Esophagus muscularis mucosa (tissue), 4 donors: ENCODE results near the gene PDXDC1. TPM values are rescaled to one million over a fixed set of nuclear protein-coding genes. Genes with fewer than 3 reads are reported as not detected.
"Not testable (repeated sequence)": the region's sequence is repeated elsewhere in the genome, so short reads cannot be mapped to it uniquely, and the experiment has no call there.

Experiments
- DNase-seq: peaks from one replicate; pipeline ENCODE4 v3.0.0-alpha.2; 2017; ENCODE audit errors: extremely low spot score
- H3K27ac ChIP-seq, 4 donors: fragments of 200-600 bp; sonication (generic); replicated peaks in 1 of 4; 1 replicate in 3 of 4; 2 replicates in 1 of 4; pipeline ENCODE4 v1.5.1; 2016 to 2019; ENCODE audit warnings: mild to moderate bottlenecking in 1 of 4
- H3K27me3 ChIP-seq, 4 donors: fragments of 200-600 bp; sonication (generic); one replicate each; pipeline versions ENCODE4 v1.5.1 to v1.6.0; 2016 to 2019
- H3K36me3 ChIP-seq, 4 donors: fragments of 200-600 bp; sonication (generic); one replicate each; pipeline ENCODE4 v1.5.1; 2016 to 2019
- H3K4me1 ChIP-seq, 4 donors: fragments of 200-600 bp; sonication (generic); one replicate each; pipeline ENCODE4 v1.5.1; 2016 to 2019
- H3K4me3 ChIP-seq, 4 donors: fragments of 200-600 bp; sonication (generic); 1 replicate in 2 of 4; 2 replicates in 2 of 4; pipeline ENCODE4 v1.5.1; 2016 to 2019; ENCODE audit warnings: mild to moderate bottlenecking in 4 of 4, moderate library complexity in 1 of 4
- H3K9me3 ChIP-seq, 4 donors: fragments of 200-600 bp; sonication (generic); 1 replicate in 3 of 4; 2 replicates in 1 of 4; pipeline ENCODE4 v1.5.1; 2016 to 2019
- WGBS: methylation state at CpG from one replicate; pipeline ENCODE4 v1.1.5; 2018; 5-methylcytosine and 5-hydroxymethylcytosine counted together
- intact Hi-C: fragments of 100-400 bp; cut with DNase I; formaldehyde crosslinking; loops from one replicate; pipeline ENCODE4 v1.15.1; 2023
- total RNA-seq, 4 donors: library from RNA; depleted of rRNA; stranded (reverse); fragments of >200 nt; gene quantifications; one replicate each; pipeline versions ENCODE4 v1.1.0 to v1.2.1, GENCODE V29; 2016

Gene PDXDC1
- total RNA-seq, 4 donors from 2014 or later, result 74.3 to 91.3 (median 85.9) TPM

- H3K27me3 ChIP-seq, H3K27ac ChIP-seq, H3K9me3 ChIP-seq, intact Hi-C loops, DNase-seq, H3K36me3 ChIP-seq, H3K4me1 ChIP-seq, H3K4me3 ChIP-seq: not testable (repeated sequence)
- 78% methylated on average over 5 of the region's 5 CpGs for WGBS
Observed at GRCh38 chr16:15100372-15100987, 125.7 kb downstream of the PDXDC1 start.

GRCh38 chr16:15127641-15128425 lies 153.0 kb downstream of the PDXDC1 start:
- DNase-seq, H3K27me3 ChIP-seq, intact Hi-C loops, H3K9me3 ChIP-seq, H3K4me1 ChIP-seq, H3K27ac ChIP-seq, H3K4me3 ChIP-seq: not testable (repeated sequence)
- H3K36me3 ChIP-seq, result peaks cover 3 to 50% (median 41%) of the 10 kb centered on the region in 4 donors
- 100% methylated on average over 3 of the region's 48 CpGs for WGBS

GRCh38 chr16:15130256-15130932 lies 155.6 kb downstream of the PDXDC1 start:
- H3K4me1 ChIP-seq, H3K27ac ChIP-seq, DNase-seq, H3K4me3 ChIP-seq, intact Hi-C loops, H3K9me3 ChIP-seq, H3K27me3 ChIP-seq: not testable (repeated sequence)
- H3K36me3 ChIP-seq, result peaks cover 6 to 62% (median 49%) of the 10 kb centered on the region in 4 donors
- no CpG with 5 or more reads among the region's 37 CpGs for WGBS

- DNase-seq, intact Hi-C loops, H3K4me1 ChIP-seq, H3K27me3 ChIP-seq, H3K4me3 ChIP-seq, H3K27ac ChIP-seq, H3K9me3 ChIP-seq: not testable (repeated sequence)
- peaks cover 6 to 66% (median 51%) of the 10 kb centered on the region in 4 donors for H3K36me3 ChIP-seq
- 90% methylated on average over 2 of the region's 51 CpGs for WGBS
Observed at GRCh38 chr16:15130943-15131700, 156.3 kb downstream of the PDXDC1 start.

GRCh38 chr16:15132719-15133428 lies 158.0 kb downstream of the PDXDC1 start:
- DNase-seq, H3K9me3 ChIP-seq, H3K4me3 ChIP-seq, H3K27ac ChIP-seq, intact Hi-C loops, H3K27me3 ChIP-seq: not testable (repeated sequence)
- Histone ChIP-seq H3K4me1 (peaks cover 0 to 13% (median 12%) of the 10 kb centered on the region in 4 donors), H3K36me3 (peaks cover 6 to 56% (median 42%) of the 10 kb centered on the region in 4 donors)
- WGBS, result no CpG with 5 or more reads among the region's 41 CpGs

- WGBS, result no CpG with 5 or more reads among the region's 31 CpGs
- Histone ChIP-seq H3K4me1 (peaks cover 0 to 13% (median 12%) of the 10 kb centered on the region in 4 donors), H3K36me3 (peaks cover 6 to 49% (median 37%) of the 10 kb centered on the region in 4 donors)
- H3K9me3 ChIP-seq, intact Hi-C loops, H3K4me3 ChIP-seq, H3K27me3 ChIP-seq, DNase-seq, H3K27ac ChIP-seq: not testable (repeated sequence)
Observed at GRCh38 chr16:15133554-15133953, 158.7 kb downstream of the PDXDC1 start.

- H3K9me3 ChIP-seq, H3K27ac ChIP-seq, H3K27me3 ChIP-seq, H3K4me3 ChIP-seq, intact Hi-C loops, DNase-seq: not testable (repeated sequence)
- 96% methylated on average over 7 of the region's 33 CpGs for WGBS
- H3K4me1 ChIP-seq, result peaks cover 0 to 17% (median 15%) of the 10 kb centered on the region in 4 donors
- H3K36me3 ChIP-seq, result peaks cover 6 to 43% (median 30%) of the 10 kb centered on the region in 4 donors
Observed at GRCh38 chr16:15134752-15135482, 160.1 kb downstream of the PDXDC1 start.

- intact Hi-C loops, DNase-seq, H3K27ac ChIP-seq, H3K4me3 ChIP-seq, H3K27me3 ChIP-seq, H3K9me3 ChIP-seq: not testable (repeated sequence)
- peaks cover 6 to 37% (median 24%) of the 10 kb centered on the region in 4 donors for H3K36me3 ChIP-seq
- H3K4me1 ChIP-seq, result peaks cover 2 to 25% (median 22%) of the 10 kb centered on the region in 4 donors
- WGBS, result 80% methylated on average over 1 of the region's 50 CpGs
Observed at GRCh38 chr16:15135483-15136360, 160.9 kb downstream of the PDXDC1 start.

GRCh38 chr16:15137514-15137913 lies 162.7 kb downstream of the PDXDC1 start:
- Histone ChIP-seq H3K36me3 (peaks cover 6 to 25% (median 16%) of the 10 kb centered on the region in 4 donors), H3K4me1 (peaks cover 18 to 43% (median 40%) of the 10 kb centered on the region in 4 donors), H3K27ac (peak overlapping the region in 2 of 4 donors; percentile 36 to 41)
- intact Hi-C loops, H3K27me3 ChIP-seq, H3K4me3 ChIP-seq, DNase-seq, H3K9me3 ChIP-seq: not testable (repeated sequence)
- no CpG with 5 or more reads among the region's 15 CpGs for WGBS
